ENCODE measurements around the gene PREX1.

Gene PREX1

DNA sequence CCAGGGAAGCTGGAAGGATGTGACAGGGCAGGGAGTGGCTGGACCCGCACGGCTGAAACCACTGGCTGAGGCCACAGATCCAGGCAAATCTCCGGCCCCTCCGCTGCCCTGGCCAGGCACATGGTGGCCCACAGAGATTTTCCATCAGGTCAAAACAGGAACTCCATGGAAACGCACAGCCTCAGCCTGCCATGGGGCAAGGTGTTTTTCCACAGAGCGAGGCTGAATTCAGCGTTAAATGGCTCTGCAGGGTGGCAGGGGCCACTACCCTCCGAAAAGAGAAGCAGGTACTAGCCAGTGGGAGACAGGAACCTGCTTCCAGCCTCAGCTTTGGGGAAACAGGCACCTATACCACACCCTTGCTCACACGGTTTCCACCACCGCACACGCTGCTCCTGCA lies 53.1 kb downstream of the PREX1 start:
- ATAC-seq, result no peak
- TF ChIP-seq, protein P1, sequence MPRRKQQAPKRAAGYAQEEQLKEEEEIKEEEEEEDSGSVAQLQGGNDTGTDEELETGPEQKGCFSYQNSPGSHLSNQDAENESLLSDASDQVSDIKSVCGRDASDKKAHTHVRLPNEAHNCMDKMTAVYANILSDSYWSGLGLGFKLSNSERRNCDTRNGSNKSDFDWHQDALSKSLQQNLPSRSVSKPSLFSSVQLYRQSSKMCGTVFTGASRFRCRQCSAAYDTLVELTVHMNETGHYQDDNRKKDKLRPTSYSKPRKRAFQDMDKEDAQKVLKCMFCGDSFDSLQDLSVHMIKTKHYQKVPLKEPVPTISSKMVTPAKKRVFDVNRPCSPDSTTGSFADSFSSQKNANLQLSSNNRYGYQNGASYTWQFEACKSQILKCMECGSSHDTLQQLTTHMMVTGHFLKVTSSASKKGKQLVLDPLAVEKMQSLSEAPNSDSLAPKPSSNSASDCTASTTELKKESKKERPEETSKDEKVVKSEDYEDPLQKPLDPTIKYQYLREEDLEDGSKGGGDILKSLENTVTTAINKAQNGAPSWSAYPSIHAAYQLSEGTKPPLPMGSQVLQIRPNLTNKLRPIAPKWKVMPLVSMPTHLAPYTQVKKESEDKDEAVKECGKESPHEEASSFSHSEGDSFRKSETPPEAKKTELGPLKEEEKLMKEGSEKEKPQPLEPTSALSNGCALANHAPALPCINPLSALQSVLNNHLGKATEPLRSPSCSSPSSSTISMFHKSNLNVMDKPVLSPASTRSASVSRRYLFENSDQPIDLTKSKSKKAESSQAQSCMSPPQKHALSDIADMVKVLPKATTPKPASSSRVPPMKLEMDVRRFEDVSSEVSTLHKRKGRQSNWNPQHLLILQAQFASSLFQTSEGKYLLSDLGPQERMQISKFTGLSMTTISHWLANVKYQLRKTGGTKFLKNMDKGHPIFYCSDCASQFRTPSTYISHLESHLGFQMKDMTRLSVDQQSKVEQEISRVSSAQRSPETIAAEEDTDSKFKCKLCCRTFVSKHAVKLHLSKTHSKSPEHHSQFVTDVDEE (CRISPR knock-in tag; IDR thresholded peaks at IDR 0.05), result no peak
- no peak for TF ChIP-seq ZNF565 (CRISPR knock-in tag; conservative IDR thresholded peaks at IDR 0.05; ENCODE audit: low read depth)
- no peak for TF ChIP-seq SNAI2 (CRISPR knock-in tag; IDR thresholded peaks at IDR 0.05)
- TF ChIP-seq ZNF70 (CRISPR knock-in tag; IDR thresholded peaks at IDR 0.05), result no peak
- TF ChIP-seq, protein P2, sequence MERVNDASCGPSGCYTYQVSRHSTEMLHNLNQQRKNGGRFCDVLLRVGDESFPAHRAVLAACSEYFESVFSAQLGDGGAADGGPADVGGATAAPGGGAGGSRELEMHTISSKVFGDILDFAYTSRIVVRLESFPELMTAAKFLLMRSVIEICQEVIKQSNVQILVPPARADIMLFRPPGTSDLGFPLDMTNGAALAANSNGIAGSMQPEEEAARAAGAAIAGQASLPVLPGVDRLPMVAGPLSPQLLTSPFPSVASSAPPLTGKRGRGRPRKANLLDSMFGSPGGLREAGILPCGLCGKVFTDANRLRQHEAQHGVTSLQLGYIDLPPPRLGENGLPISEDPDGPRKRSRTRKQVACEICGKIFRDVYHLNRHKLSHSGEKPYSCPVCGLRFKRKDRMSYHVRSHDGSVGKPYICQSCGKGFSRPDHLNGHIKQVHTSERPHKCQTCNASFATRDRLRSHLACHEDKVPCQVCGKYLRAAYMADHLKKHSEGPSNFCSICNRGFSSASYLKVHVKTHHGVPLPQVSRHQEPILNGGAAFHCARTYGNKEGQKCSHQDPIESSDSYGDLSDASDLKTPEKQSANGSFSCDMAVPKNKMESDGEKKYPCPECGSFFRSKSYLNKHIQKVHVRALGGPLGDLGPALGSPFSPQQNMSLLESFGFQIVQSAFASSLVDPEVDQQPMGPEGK (CRISPR knock-in tag; IDR thresholded peaks at IDR 0.05; ENCODE audit: borderline replicate concordance), result no peak
- no peak for TF ChIP-seq GLIS3 (CRISPR knock-in tag; IDR thresholded peaks at IDR 0.05)
- no peak for TF ChIP-seq PPARA (CRISPR knock-in tag; IDR thresholded peaks at IDR 0.05; ENCODE audit: borderline replicate concordance)
- TF ChIP-seq ZC3H10 (CRISPR knock-in tag; IDR thresholded peaks at IDR 0.05), result no peak
- TF ChIP-seq RARB (CRISPR knock-in tag; IDR thresholded peaks at IDR 0.05), result no peak
- no peak for TF ChIP-seq TCF4 (CRISPR knock-in tag; IDR thresholded peaks at IDR 0.05; ENCODE audit: borderline replicate concordance)
- no peak for TF ChIP-seq BACH2 (CRISPR knock-in tag; IDR thresholded peaks at IDR 0.05; ENCODE audit: borderline replicate concordance)
- no peak for TF ChIP-seq ARNTL (CRISPR knock-in tag; IDR thresholded peaks at IDR 0.05; ENCODE audit: borderline replicate concordance, low read depth)
- no peak for TF ChIP-seq ZFP3 (CRISPR knock-in tag; IDR thresholded peaks at IDR 0.05)
- TF ChIP-seq, protein P3, sequence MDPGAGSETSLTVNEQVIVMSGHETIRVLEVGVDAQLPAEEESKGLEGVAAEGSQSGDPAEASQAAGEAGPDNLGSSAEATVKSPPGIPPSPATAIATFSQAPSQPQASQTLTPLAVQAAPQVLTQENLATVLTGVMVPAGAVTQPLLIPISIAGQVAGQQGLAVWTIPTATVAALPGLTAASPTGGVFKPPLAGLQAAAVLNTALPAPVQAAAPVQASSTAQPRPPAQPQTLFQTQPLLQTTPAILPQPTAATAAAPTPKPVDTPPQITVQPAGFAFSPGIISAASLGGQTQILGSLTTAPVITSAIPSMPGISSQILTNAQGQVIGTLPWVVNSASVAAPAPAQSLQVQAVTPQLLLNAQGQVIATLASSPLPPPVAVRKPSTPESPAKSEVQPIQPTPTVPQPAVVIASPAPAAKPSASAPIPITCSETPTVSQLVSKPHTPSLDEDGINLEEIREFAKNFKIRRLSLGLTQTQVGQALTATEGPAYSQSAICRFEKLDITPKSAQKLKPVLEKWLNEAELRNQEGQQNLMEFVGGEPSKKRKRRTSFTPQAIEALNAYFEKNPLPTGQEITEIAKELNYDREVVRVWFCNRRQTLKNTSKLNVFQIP (CRISPR knock-in tag; IDR thresholded peaks at IDR 0.05; ENCODE audit: borderline replicate concordance, low read depth), result no peak
- no peak for TF ChIP-seq TOX (CRISPR knock-in tag; IDR thresholded peaks at IDR 0.05; ENCODE audit: borderline replicate concordance)

DNA sequence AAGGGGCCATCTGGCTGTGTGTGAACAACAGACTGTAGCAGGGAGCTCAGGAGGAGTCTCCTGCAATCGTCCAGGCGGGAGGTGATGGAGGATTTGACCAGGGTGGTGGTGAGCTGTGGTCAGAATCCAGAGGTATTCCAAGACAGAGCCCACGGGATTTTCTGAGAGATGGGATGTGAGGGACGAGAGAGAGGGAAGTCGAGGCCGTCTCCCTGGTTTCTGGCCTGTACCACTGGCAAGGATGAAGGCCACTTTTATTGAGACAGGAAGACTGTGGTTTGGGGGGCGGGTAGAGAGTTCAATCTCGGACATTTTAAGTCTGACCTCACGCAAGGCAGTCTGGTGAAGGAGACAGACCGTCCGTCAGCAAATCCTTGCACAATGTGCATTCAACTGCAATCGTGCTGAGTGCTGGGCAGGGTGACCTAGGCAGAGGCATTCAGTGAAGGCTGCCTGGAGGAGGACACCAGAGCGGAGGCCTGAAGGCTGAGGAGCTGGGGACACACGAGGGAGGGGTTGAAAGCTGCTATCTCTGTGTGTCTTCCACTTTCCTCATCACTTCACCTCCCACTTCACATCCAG lies 53.9 kb downstream of the PREX1 start:
- no peak for ATAC-seq
- TF ChIP-seq SNAI2 (CRISPR knock-in tag; IDR thresholded peaks at IDR 0.05), result no peak
- TF ChIP-seq, protein P2 (CRISPR knock-in tag; IDR thresholded peaks at IDR 0.05; ENCODE audit: borderline replicate concordance), result no peak
- TF ChIP-seq TCF4 (CRISPR knock-in tag; IDR thresholded peaks at IDR 0.05; ENCODE audit: borderline replicate concordance), result no peak
- no peak for TF ChIP-seq GLIS3 (CRISPR knock-in tag; IDR thresholded peaks at IDR 0.05)
- TF ChIP-seq PPARA (CRISPR knock-in tag; IDR thresholded peaks at IDR 0.05; ENCODE audit: borderline replicate concordance), result no peak
- TF ChIP-seq, protein P1 (CRISPR knock-in tag; IDR thresholded peaks at IDR 0.05), result no peak
- TF ChIP-seq, protein P4, sequence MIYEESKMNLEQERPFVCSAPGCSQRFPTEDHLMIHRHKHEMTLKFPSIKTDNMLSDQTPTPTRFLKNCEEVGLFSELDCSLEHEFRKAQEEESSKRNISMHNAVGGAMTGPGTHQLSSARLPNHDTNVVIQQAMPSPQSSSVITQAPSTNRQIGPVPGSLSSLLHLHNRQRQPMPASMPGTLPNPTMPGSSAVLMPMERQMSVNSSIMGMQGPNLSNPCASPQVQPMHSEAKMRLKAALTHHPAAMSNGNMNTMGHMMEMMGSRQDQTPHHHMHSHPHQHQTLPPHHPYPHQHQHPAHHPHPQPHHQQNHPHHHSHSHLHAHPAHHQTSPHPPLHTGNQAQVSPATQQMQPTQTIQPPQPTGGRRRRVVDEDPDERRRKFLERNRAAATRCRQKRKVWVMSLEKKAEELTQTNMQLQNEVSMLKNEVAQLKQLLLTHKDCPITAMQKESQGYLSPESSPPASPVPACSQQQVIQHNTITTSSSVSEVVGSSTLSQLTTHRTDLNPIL (CRISPR knock-in tag; IDR thresholded peaks at IDR 0.05; ENCODE audit: low read depth), result no peak
- no peak for TF ChIP-seq ISL1 (CRISPR knock-in tag; IDR thresholded peaks at IDR 0.05)
- TF ChIP-seq ZFP30 (CRISPR knock-in tag; IDR thresholded peaks at IDR 0.05), result no peak
- TF ChIP-seq BACH2 (CRISPR knock-in tag; IDR thresholded peaks at IDR 0.05; ENCODE audit: borderline replicate concordance), result no peak
- TF ChIP-seq, protein P3 (CRISPR knock-in tag; IDR thresholded peaks at IDR 0.05; ENCODE audit: borderline replicate concordance, low read depth), result no peak
- no peak for TF ChIP-seq RARB (CRISPR knock-in tag; IDR thresholded peaks at IDR 0.05)
- no peak for TF ChIP-seq ZNF70 (CRISPR knock-in tag; IDR thresholded peaks at IDR 0.05)
- TF ChIP-seq OSR1 (CRISPR knock-in tag; IDR thresholded peaks at IDR 0.05), result no peak
